Liver (tissue), 9 donors: ENCODE data around the gene DDAH2. TPM values are rescaled to one million over a fixed set of nuclear protein-coding genes. Genes with fewer than 3 reads are reported as not detected.
A peak's percentile ranks its signal among the peaks of the same experiment; 100 is the strongest.

Experiments used
- DNase-seq: peaks from one replicate; pipeline ENCODE4 v3.0.0-alpha.2; 2017; ENCODE audit warnings: low spot score
- H3K27ac ChIP-seq, 2 donors: one replicate each; pipeline ENCODE4 v1.7.0; 2013; ENCODE audit warnings: inconsistent platforms in 2 of 2, low read length in 2 of 2, control low read depth in 1 of 2, low read depth in 1 of 2, mild to moderate bottlenecking in 1 of 2
- H3K27me3 ChIP-seq, 4 donors: one replicate each; pipeline versions ENCODE4 v1.6.1 to v1.7.0; 2013; ENCODE audit warnings: low read length in 3 of 4, inconsistent platforms in 1 of 4, mild to moderate bottlenecking in 1 of 4, moderate library complexity in 1 of 4; ENCODE audit not compliant: control insufficient read depth in 4 of 4, insufficient read depth in 4 of 4
- H3K36me3 ChIP-seq, 4 donors: one replicate each; pipeline versions ENCODE4 v1.6.1 to v1.7.0; 2013; ENCODE audit warnings: low read length in 3 of 4, mild to moderate bottlenecking in 3 of 4, low read depth in 1 of 4, moderate library complexity in 1 of 4; ENCODE audit not compliant: control insufficient read depth in 4 of 4, insufficient read depth in 3 of 4
- H3K4me1 ChIP-seq, 4 donors: one replicate each; pipeline versions ENCODE4 v1.6.1 to v1.7.0; 2013; ENCODE audit warnings: low read length in 3 of 4, mild to moderate bottlenecking in 3 of 4, moderate library complexity in 1 of 4; ENCODE audit not compliant: control insufficient read depth in 4 of 4, insufficient read depth in 4 of 4
- H3K4me3 ChIP-seq, 3 donors: one replicate each; pipeline versions ENCODE4 v1.6.1 to v1.7.0; 2013; ENCODE audit warnings: low read length in 3 of 3, control low read depth in 1 of 3, low read depth in 1 of 3, mild to moderate bottlenecking in 1 of 3
- H3K9ac ChIP-seq, 2 donors: one replicate each; pipeline ENCODE4 v1.7.0; 2013; ENCODE audit warnings: low read length in 2 of 2, mild to moderate bottlenecking in 2 of 2, moderate library complexity in 2 of 2, control low read depth in 1 of 2, low read depth in 1 of 2
- H3K9me3 ChIP-seq, 4 donors: one replicate each; pipeline versions ENCODE4 v1.6.1 to v1.7.0; 2013; ENCODE audit warnings: low read length in 3 of 4; ENCODE audit not compliant: control insufficient read depth in 4 of 4
- EGR1 ChIP-seq, 2 donors: IDR thresholded peaks; 2 replicates each; pipeline ENCODE4 v1.6.1; 2016 to 2018; ENCODE audit warnings: antibody characterized with exemption in 2 of 2, low read depth in 2 of 2
- FOXA1 ChIP-seq: IDR thresholded peaks from 2 replicates; pipeline ENCODE4 v1.6.1; 2016; ENCODE audit warnings: antibody characterized with exemption
- FOXA2 ChIP-seq: IDR thresholded peaks from 2 replicates; pipeline ENCODE4 v1.6.1; 2016; ENCODE audit warnings: antibody characterized with exemption
- GABPA ChIP-seq, 2 donors: IDR thresholded peaks in 1 of 2; conservative IDR thresholded peaks in 1 of 2; 2 replicates each; pipeline ENCODE4 v1.6.1; 2016; ENCODE audit warnings: antibody characterized with exemption in 2 of 2, mild to moderate bottlenecking in 1 of 2, moderate library complexity in 1 of 2
- HNF4A ChIP-seq, 2 donors: conservative IDR thresholded peaks; 2 replicates each; pipeline ENCODE4 v1.6.1; 2016; ENCODE audit warnings: antibody characterized with exemption in 2 of 2, mild to moderate bottlenecking in 2 of 2
- HNF4G ChIP-seq: IDR thresholded peaks from 2 replicates; pipeline ENCODE4 v1.6.1; 2016; ENCODE audit warnings: antibody characterized with exemption
- JUND ChIP-seq, 2 donors: IDR thresholded peaks; 2 replicates each; pipeline ENCODE4 v1.6.1; 2016; ENCODE audit warnings: antibody characterized with exemption in 2 of 2
- NR2F2 ChIP-seq: IDR thresholded peaks from 2 replicates; pipeline ENCODE4 v1.6.1; 2016; ENCODE audit warnings: antibody characterized with exemption
- RAD21 ChIP-seq, 2 donors: IDR thresholded peaks; 2 replicates each; pipeline ENCODE4 v1.6.1; 2016; ENCODE audit warnings: antibody characterized with exemption in 2 of 2, mild to moderate bottlenecking in 2 of 2
- RXRA ChIP-seq, 2 donors: IDR thresholded peaks; 2 replicates each; pipeline ENCODE4 v1.6.1; 2017 to 2018; ENCODE audit warnings: antibody characterized with exemption in 2 of 2, mild to moderate bottlenecking in 1 of 2
- SP1 ChIP-seq: IDR thresholded peaks from 2 replicates; pipeline ENCODE4 v1.6.1; 2018; ENCODE audit warnings: antibody characterized with exemption, mild to moderate bottlenecking
- TAF1 ChIP-seq: conservative IDR thresholded peaks from 2 replicates; pipeline ENCODE4 v1.6.1; 2016; ENCODE audit warnings: antibody characterized with exemption, mild to moderate bottlenecking
- YY1 ChIP-seq: IDR thresholded peaks from 2 replicates; pipeline ENCODE4 v1.6.1; 2016; ENCODE audit warnings: antibody characterized with exemption, mild to moderate bottlenecking
- WGBS: extraction: QIAGEN DNeasy Blood & Tissue Kit; methylation state at CpG from one replicate; pipeline ENCODE4 v1.1.7; 2013; 5-methylcytosine and 5-hydroxymethylcytosine counted together
- polyA plus RNA-seq, 2 donors: library from polyadenylated mRNA; stranded (reverse) in 1 of 2; unstranded in 1 of 2; fragments of 200-250 nt in 1 of 2; fragments of >200 nt in 1 of 2; fragmentation: Nextera tagmentation in 1 of 2; extraction: Ambion mirVana in 1 of 2; gene quantifications; one replicate each; pipeline versions ENCODE4 v1.2.1 to v1.2.3, GENCODE V29; 2013 to 2015
- total RNA-seq, 2 donors: library from RNA; depleted of rRNA; stranded (reverse); fragments of >200 nt; gene quantifications; one replicate each; pipeline ENCODE4 v1.2.3, GENCODE V29; 2014
- TF ChIP-seq, protein P1 (sequence below): fragments of 150-350 bp; IDR thresholded peaks from 2 replicates; pipeline ENCODE4 v1.5.1; 2017; ENCODE audit warnings: improper control_type of control experiment, low read depth, low read length; ENCODE audit not compliant: missing input control
- TF ChIP-seq, protein P2 (sequence below): IDR thresholded peaks from 2 replicates; pipeline ENCODE4 v1.6.1; 2016; ENCODE audit warnings: antibody characterized with exemption
- TF ChIP-seq, protein P3 (sequence below): IDR thresholded peaks from 2 replicates; pipeline ENCODE4 v1.6.1; 2016; ENCODE audit warnings: antibody characterized with exemption, mild to moderate bottlenecking
- TF ChIP-seq, protein P4 (sequence below): IDR thresholded peaks from 2 replicates; pipeline ENCODE4 v1.6.1; 2016; ENCODE audit warnings: antibody characterized with exemption
- TF ChIP-seq, protein P5 (sequence below): IDR thresholded peaks from 2 replicates; pipeline ENCODE4 v1.6.1; 2016; ENCODE audit warnings: antibody characterized with exemption
- donor health status: healthy.
- donor health status: healthy.
- donor health status: healthy.
- donor health status: healthy.
- donor health status: healthy.

DDAH2 gene
- total and polyA plus RNA-seq, 4 donors: 19.8 to 31.4 (median 23.2) TPM

DNA sequence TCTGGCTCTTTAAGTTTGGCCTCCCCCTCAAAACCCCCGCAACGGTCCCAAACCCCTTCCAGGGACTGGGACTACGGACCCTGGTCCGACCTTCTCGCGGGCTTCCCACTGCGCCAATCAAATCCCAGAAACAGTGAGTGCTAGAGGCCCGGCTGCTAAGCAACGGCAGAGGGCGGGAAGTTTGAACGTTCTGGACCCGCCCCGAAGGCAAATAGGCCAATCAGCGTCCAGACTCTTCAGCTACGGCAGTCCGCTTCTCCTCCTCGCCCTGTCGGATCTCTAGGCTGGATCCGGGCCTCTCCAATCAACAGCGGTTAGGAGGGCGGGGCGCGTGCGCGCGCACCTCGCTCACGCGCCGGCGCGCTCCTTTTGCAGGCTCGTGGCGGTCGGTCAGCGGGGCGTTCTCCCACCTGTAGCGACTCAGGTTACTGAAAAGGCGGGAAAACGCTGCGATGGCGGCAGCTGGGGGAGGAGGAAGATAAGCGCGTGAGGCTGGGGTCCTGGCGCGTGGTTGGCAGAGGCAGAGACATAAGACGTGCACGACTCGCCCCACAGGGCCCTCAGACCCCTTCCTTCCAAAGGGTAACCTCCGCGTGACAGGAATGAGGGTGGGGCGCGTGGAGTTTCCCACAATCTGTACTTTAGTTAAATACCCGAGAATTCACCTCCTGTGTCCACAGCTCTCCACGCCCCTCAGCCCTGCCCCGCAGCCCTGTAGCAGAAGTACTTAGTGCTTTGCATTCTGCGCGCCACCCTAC is 10.7 kb upstream of the DDAH2 start, which contains the start of gene MSH5:
TSS of gene MSH5 (plus strand) at position 367 of the 758 bp plus-strand sequence. CDS start 462 bp downstream, outside the sequence.
- Histone ChIP-seq H3K36me3 (no peaks in the 10 kb centered on the region), H3K27ac (peak within 1 kb of the TSS; percentile 72 to 85), H3K9me3 (no peaks in the 10 kb centered on the region), H3K27me3 (no peaks in the 10 kb centered on the region), H3K4me3 (peak within 1 kb of the TSS; percentile 68 to 84 (median 69)), H3K4me1 (peaks cover 21 to 51% (median 42%) of the 10 kb centered on the region in 4 donors), H3K9ac (peak within 1 kb of the TSS; percentile 67 to 70)
- peak; percentile 35 to 39 for TF ChIP-seq RXRA (IDR thresholded peaks at IDR 0.05)
- TF ChIP-seq FOXA1: no peak
- peak; percentile 92 for TF ChIP-seq HNF4G
- TF ChIP-seq YY1: no peak
- peak in 1 of 2 donors; percentile 38 for TF ChIP-seq EGR1 (IDR thresholded peaks at IDR 0.05; ENCODE audit: low read depth in 2 of 2)
- TF ChIP-seq, protein P1, sequence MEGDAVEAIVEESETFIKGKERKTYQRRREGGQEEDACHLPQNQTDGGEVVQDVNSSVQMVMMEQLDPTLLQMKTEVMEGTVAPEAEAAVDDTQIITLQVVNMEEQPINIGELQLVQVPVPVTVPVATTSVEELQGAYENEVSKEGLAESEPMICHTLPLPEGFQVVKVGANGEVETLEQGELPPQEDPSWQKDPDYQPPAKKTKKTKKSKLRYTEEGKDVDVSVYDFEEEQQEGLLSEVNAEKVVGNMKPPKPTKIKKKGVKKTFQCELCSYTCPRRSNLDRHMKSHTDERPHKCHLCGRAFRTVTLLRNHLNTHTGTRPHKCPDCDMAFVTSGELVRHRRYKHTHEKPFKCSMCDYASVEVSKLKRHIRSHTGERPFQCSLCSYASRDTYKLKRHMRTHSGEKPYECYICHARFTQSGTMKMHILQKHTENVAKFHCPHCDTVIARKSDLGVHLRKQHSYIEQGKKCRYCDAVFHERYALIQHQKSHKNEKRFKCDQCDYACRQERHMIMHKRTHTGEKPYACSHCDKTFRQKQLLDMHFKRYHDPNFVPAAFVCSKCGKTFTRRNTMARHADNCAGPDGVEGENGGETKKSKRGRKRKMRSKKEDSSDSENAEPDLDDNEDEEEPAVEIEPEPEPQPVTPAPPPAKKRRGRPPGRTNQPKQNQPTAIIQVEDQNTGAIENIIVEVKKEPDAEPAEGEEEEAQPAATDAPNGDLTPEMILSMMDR: no peak
- TF ChIP-seq RAD21 (IDR thresholded peaks at IDR 0.05): peak in 1 of 2 donors; percentile 32
- TF ChIP-seq GABPA (IDR thresholded peaks at IDR 0.05 in 1 of 2, conservative IDR thresholded peaks at IDR 0.05 in 1 of 2): no peak
- TF ChIP-seq, protein P2, sequence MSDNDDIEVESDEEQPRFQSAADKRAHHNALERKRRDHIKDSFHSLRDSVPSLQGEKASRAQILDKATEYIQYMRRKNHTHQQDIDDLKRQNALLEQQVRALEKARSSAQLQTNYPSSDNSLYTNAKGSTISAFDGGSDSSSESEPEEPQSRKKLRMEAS: peak; percentile 4
- TF ChIP-seq, protein P3, sequence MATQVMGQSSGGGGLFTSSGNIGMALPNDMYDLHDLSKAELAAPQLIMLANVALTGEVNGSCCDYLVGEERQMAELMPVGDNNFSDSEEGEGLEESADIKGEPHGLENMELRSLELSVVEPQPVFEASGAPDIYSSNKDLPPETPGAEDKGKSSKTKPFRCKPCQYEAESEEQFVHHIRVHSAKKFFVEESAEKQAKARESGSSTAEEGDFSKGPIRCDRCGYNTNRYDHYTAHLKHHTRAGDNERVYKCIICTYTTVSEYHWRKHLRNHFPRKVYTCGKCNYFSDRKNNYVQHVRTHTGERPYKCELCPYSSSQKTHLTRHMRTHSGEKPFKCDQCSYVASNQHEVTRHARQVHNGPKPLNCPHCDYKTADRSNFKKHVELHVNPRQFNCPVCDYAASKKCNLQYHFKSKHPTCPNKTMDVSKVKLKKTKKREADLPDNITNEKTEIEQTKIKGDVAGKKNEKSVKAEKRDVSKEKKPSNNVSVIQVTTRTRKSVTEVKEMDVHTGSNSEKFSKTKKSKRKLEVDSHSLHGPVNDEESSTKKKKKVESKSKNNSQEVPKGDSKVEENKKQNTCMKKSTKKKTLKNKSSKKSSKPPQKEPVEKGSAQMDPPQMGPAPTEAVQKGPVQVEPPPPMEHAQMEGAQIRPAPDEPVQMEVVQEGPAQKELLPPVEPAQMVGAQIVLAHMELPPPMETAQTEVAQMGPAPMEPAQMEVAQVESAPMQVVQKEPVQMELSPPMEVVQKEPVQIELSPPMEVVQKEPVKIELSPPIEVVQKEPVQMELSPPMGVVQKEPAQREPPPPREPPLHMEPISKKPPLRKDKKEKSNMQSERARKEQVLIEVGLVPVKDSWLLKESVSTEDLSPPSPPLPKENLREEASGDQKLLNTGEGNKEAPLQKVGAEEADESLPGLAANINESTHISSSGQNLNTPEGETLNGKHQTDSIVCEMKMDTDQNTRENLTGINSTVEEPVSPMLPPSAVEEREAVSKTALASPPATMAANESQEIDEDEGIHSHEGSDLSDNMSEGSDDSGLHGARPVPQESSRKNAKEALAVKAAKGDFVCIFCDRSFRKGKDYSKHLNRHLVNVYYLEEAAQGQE: peak; percentile 46
- TF ChIP-seq, protein P4, sequence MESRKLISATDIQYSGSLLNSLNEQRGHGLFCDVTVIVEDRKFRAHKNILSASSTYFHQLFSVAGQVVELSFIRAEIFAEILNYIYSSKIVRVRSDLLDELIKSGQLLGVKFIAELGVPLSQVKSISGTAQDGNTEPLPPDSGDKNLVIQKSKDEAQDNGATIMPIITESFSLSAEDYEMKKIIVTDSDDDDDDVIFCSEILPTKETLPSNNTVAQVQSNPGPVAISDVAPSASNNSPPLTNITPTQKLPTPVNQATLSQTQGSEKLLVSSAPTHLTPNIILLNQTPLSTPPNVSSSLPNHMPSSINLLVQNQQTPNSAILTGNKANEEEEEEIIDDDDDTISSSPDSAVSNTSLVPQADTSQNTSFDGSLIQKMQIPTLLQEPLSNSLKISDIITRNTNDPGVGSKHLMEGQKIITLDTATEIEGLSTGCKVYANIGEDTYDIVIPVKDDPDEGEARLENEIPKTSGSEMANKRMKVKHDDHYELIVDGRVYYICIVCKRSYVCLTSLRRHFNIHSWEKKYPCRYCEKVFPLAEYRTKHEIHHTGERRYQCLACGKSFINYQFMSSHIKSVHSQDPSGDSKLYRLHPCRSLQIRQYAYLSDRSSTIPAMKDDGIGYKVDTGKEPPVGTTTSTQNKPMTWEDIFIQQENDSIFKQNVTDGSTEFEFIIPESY: peak; percentile 89
- TF ChIP-seq NR2F2: no peak
- no peak for TF ChIP-seq TAF1
- TF ChIP-seq HNF4A (conservative IDR thresholded peaks at IDR 0.05): peak; percentile 97 to 98
- peak in 1 of 2 donors; percentile 32 for TF ChIP-seq JUND (IDR thresholded peaks at IDR 0.05)
- TF ChIP-seq, protein P5, sequence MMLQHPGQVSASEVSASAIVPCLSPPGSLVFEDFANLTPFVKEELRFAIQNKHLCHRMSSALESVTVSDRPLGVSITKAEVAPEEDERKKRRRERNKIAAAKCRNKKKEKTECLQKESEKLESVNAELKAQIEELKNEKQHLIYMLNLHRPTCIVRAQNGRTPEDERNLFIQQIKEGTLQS: no peak
- TF ChIP-seq SP1: peak; percentile 93
- TF ChIP-seq FOXA2: no peak
- peak; percentile 99 for DNase-seq
- under 1% methylated on average over 58 of the region's 58 CpGs for WGBS
